Stomach (tissue), 4 donors: ENCODE data around the gene SEL1L.

Experiments used
- CTCF ChIP-seq, 7 experiments: fragments of 450-650 bp in 4 of 7; fragments of 200-600 bp in 3 of 7; sonication (generic) in 3 of 7; IDR thresholded peaks; one replicate each; pipeline ENCODE4 v1.5.1; 2016 to 2019; ENCODE audit warnings: antibody characterized with exemption in 7 of 7, control low read depth in 2 of 7, mild to moderate bottlenecking in 1 of 7
- POLR2A ChIP-seq, 4 donors: fragments of 450-650 bp; IDR thresholded peaks; one replicate each; pipeline ENCODE4 v1.6.1; 2016; ENCODE audit warnings: antibody characterized with exemption in 4 of 4, control low read depth in 2 of 4, mild to moderate bottlenecking in 1 of 4, moderate library complexity in 1 of 4
- POLR2AphosphoS5 ChIP-seq, 3 donors: sonication (generic); formaldehyde crosslinking; IDR thresholded peaks; one replicate each; pipeline ENCODE4 v1.6.1; 2016; ENCODE audit warnings: antibody characterized with exemption in 3 of 3

DNA sequence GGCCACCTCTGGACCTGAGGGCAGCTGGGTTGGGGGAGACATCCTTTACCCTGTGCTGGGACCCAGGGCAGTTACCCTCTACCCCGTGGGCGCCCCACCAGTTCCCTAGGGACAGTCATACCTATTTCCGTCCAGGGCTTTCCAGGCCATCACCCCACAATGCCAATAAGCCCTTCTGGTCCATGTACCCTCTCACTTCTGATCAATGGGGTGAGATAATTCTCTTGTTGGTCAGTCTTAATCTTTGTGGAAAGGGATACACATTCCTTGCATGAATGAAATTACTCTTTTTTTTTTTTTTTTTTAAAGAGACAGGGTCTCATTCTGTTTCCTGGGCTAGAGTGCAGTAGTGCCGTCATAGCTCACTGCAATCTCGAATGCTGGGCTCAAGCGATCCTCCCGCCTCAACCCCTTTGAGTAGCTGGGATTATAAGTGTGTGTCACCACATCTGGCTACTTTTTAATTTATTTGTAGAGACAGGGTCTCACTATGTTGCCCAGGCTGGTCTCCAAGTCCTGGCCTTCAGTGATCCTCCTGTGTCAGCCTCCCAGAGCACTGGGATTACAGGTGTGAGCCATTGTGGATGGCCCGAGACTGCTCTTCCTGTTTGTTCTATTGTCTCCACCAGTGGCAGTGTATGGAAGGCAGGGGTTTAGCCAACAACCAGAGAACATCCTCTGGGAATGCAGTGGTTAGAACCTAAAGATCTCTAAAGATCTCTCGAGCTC lies 87.2 kb downstream of the SEL1L start:
- no peak for TF ChIP-seq POLR2AphosphoS5 (IDR thresholded peaks at IDR 0.05)
- TF ChIP-seq POLR2A (IDR thresholded peaks at IDR 0.05) = no peak
- no peak for TF ChIP-seq CTCF (IDR thresholded peaks at IDR 0.05)
